ENCODE measurements around the gene SSBP4. TPM values are rescaled to one million over a fixed set of nuclear protein-coding genes. Genes with fewer than 3 reads are reported as not detected.

The SSBP4 gene
- total RNA-seq, 1 donor = 56.1 TPM

DNA sequence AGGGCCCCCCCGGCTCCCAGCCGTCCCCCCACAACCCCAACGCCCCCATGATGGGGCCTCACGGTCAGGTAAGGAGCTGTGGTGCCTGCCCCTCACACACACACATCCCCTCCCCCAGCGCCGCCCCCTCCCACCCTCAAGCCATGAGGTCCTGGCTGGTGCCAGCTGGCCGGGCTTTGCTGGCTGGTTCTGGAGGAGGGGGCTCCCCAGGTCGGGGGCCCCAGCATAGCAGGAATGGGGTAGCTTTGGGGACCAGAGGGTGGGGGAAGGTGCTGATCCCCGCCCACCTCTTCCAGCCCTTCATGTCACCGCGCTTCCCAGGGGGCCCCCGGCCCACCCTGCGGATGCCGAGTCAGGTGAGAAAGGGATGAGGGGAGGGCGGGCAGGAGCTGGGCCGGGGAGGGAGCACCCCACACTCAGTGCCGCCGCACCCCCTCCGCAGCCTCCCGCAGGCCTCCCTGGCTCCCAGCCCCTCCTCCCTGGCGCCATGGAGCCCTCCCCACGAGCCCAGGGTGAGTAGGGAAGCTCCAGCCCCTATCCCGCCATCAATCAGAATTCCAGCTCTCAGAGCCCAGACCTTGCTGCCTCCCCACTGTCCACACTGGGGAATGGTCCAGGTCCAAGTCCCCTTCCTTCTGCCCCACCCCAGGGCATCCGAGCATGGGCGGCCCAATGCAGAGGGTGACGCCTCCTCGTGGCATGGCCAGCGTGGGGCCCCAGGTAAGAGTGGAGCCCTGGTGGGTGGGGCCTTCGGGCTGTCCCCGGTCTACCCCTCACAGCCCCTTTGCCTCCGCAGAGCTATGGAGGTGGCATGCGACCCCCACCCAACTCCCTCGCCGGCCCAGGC lies 12.4 kb downstream of the SSBP4 start:
- TF ChIP-seq, protein P1, sequence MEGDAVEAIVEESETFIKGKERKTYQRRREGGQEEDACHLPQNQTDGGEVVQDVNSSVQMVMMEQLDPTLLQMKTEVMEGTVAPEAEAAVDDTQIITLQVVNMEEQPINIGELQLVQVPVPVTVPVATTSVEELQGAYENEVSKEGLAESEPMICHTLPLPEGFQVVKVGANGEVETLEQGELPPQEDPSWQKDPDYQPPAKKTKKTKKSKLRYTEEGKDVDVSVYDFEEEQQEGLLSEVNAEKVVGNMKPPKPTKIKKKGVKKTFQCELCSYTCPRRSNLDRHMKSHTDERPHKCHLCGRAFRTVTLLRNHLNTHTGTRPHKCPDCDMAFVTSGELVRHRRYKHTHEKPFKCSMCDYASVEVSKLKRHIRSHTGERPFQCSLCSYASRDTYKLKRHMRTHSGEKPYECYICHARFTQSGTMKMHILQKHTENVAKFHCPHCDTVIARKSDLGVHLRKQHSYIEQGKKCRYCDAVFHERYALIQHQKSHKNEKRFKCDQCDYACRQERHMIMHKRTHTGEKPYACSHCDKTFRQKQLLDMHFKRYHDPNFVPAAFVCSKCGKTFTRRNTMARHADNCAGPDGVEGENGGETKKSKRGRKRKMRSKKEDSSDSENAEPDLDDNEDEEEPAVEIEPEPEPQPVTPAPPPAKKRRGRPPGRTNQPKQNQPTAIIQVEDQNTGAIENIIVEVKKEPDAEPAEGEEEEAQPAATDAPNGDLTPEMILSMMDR (IDR thresholded peaks at IDR 0.05; ENCODE audit: insufficient read depth, low read depth, low read length) = no peak
- DNase-seq (ENCODE audit: low read depth) = no peak
- H3K4me3 ChIP-seq (ENCODE audit: low read depth, low read length) = no peak overlapping the region

DNA sequence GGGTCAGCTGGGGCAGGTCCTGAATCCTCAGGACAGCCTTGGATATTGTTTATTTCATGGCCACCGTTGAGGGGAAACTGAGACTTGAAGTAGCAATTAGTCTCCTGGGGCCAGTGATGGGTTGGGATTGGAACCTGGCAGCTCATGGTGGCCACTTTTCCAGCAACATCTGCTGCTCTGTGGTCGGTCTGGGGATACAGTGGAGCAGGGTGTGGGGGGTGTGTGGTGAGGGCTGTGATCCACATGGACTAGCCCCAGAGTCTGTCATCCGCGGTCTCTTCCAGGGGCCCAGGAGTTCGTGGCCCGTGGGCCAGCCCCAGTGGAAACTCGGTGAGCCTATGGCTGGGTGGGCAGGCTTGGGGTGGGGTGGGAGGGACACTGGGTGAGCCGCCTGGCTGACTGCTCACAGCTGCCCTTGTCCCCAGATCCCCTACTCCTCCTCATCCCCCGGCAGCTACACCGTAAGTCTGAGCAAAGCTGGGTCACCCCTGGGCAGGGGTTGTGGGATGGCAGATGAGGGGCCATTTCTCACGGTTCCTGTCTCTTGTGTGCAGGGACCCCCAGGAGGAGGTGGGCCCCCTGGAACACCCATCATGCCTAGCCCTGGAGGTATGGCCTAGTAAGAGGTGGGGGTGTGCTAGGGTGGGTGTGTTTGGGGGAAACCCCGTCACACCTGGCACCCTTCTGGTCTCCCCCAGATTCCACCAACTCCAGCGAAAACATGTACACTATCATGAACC lies 13.2 kb downstream of the SSBP4 start:
- H3K4me3 ChIP-seq (ENCODE audit: low read depth, low read length) = peak overlapping the region; percentile 41
- TF ChIP-seq, protein P1 (IDR thresholded peaks at IDR 0.05; ENCODE audit: insufficient read depth, low read depth, low read length) = no peak
- DNase-seq (ENCODE audit: low read depth) = no peak

DNA sequence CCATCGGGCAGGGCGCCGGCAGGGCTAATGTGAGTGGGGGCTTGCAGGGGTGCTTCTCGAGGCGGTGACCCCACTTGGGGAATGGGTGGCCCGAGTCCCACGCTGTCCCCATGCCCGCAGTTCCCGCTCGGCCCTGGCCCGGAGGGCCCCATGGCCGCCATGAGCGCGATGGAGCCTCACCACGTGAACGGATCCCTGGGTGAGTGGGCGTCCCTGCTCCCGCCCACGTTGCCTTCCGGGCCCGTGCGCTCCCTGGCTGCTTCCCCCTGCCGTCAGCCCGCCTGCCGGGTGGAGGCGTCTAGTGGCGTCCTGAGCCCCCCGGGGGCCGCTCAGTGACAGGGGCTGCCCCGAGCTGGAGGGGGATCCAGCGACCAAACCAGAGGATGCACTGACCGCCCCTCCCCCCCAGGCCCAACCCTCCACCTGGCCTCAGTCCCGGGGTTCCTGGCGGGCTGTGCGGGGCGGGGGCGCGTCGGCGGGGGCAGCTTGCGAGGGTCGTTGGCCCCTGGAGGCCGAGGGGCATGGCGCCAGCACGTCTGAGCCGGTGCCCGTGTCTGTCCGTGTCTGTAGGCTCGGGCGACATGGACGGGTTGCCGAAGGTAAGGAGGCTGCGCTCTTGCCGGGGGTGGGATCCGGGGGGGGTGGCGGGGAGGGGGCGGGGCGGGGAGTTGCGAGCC lies 14.0 kb downstream of the SSBP4 start:
- H3K4me3 ChIP-seq (ENCODE audit: low read depth, low read length) = peak overlapping the region; percentile 41
- TF ChIP-seq, protein P1 (IDR thresholded peaks at IDR 0.05; ENCODE audit: insufficient read depth, low read depth, low read length) = no peak
- no peak for DNase-seq (ENCODE audit: low read depth)

DNA sequence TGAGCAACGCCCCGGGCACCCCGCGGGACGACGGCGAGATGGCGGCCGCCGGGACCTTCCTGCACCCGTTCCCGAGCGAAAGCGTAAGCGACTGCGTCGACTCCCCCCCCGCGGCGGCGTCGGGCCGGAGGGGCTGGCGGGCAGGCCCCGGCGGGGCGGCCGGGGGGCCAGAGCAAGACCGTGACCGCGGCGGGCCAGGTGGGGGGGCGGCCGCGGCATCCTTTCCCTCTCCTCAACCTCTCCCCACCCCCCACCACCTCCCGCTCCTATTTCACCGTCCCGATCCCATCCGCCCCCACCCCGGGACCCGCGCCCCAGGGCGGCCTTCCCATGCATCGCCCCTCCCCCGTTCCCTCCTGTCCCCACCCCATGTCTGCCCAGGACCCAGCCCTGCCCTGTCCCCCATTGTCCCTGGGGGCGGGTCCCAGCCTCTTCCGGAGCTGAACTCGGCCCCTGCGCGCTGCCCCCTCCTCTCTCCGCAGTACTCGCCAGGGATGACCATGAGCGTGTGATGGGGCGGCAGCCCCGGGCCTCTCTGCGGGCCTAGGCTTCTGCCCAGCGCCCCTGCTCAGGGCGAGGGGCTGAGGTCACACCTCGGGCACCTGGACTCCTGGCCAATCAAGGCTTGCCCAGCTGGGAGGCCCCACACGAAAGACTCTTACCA lies 14.7 kb downstream of the SSBP4 start:
- no peak for DNase-seq (ENCODE audit: low read depth)
- H3K4me3 ChIP-seq (ENCODE audit: low read depth, low read length) = peak overlapping the region; percentile 35

DNA sequence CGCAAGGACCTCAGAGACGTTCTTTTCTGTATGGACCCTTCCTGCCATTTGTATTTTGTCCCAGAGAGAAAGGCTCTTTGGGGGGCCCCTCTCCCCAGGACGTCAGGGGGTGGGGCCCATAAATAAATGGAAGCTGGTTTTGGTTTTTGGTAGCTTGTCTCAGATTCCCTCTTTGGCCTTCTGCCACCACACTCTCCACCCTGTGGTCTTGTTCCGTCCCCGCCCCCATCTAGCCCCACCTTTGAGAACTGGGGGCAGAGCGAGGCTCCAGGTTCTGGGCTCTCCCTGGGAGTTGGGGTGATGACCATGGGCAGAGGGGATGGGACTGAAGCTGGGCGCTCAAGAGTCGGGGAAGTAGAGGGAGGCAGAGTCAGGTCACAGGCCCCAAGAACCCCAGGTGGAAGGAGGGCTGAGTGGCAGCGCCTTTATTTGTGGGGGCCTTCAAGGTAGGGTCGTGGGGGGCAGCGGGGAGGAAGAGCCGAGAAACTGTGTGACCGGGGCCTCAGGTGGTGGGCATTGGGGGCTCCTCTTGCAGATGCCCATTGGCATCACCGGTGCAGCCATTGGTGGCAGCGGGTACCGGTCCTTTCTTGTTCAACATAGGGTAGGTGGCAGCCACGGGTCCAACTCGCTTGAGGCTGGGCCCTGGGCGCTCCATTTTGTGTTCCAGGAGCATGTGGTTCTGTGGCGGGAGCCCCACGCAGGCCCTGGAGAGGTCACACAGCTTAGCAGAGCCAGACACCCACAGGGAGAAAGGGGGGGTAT lies 15.4 kb downstream of the SSBP4 start:
- no peak overlapping the region for H3K4me3 ChIP-seq (ENCODE audit: low read depth, low read length)
- no peak for DNase-seq (ENCODE audit: low read depth)
- TF ChIP-seq, protein P1 (IDR thresholded peaks at IDR 0.05; ENCODE audit: insufficient read depth, low read depth, low read length) = no peak

More for the DNA sequence above, 14.7 kb downstream of the SSBP4 start:
- TF ChIP-seq, protein P1 (IDR thresholded peaks at IDR 0.05; ENCODE audit: insufficient read depth, low read depth, low read length) = no peak

All from fibroblast of villous mesenchyme (primary cell).